GM21360 (cell line): ENCODE results near the gene GPRC5D.

ENCODE experiments used
- ATAC-seq: cut with Tn5 transposase; IDR thresholded peaks from one replicate; pipeline ENCODE4 v1.9.1; 2021; ENCODE audit warnings: mild to moderate bottlenecking, moderate library complexity; ENCODE audit not compliant: unreplicated experiment

The GPRC5D gene

GRCh38 chr12:12952036-12952435 lies at the start of gene GPRC5D:
GPRC5D (minus strand) TSS chr12:12952170; CDS start chr12:12950384, 1,786 bp downstream.
- no peak for ATAC-seq

- no peak for ATAC-seq
These were observed 49.7 kb upstream of the GPRC5D start for GRCh38 chr12:13001775-13002040.

- no peak for ATAC-seq
These were observed 49.2 kb upstream of the GPRC5D start for GRCh38 chr12:13000925-13001774.

- peak; percentile 24 for ATAC-seq
These were observed 48.6 kb upstream of the GPRC5D start for GRCh38 chr12:13000616-13000924.

- peak; percentile 83 for ATAC-seq
These were observed 48.1 kb upstream of the GPRC5D start, which contains the start of gene HEBP1 for GRCh38 chr12:12999959-13000615. HEBP1 (minus strand) TSS chr12:13000265; CDS start chr12:13000114, 151 bp downstream.

- no peak for ATAC-seq
These were observed 47.4 kb upstream of the GPRC5D start for GRCh38 chr12:12999271-12999958.

- ATAC-seq, result no peak
These were observed 46.3 kb upstream of the GPRC5D start for GRCh38 chr12:12998248-12998647.

- ATAC-seq, result no peak
These were observed 45.8 kb upstream of the GPRC5D start for GRCh38 chr12:12997734-12998133.

GRCh38 chr12:12997156-12997555 lies 45.2 kb upstream of the GPRC5D start:
- no peak for ATAC-seq

GRCh38 chr12:12996209-12996608 lies 44.2 kb upstream of the GPRC5D start:
- no peak for ATAC-seq

- no peak for ATAC-seq
These were observed 43.1 kb upstream of the GPRC5D start for GRCh38 chr12:12995088-12995487.

- no peak for ATAC-seq
These were observed 41.4 kb upstream of the GPRC5D start for GRCh38 chr12:12993367-12993766.

GRCh38 chr12:12992418-12993130 lies 40.6 kb upstream of the GPRC5D start:
- ATAC-seq, result no peak

- no peak for ATAC-seq
These were observed 38.9 kb upstream of the GPRC5D start for GRCh38 chr12:12990700-12991468.

GRCh38 chr12:12987421-12987820 lies 35.5 kb upstream of the GPRC5D start:
- no peak for ATAC-seq

- ATAC-seq, result no peak
These were observed 34.9 kb upstream of the GPRC5D start for GRCh38 chr12:12986775-12987331.

GRCh38 chr12:12985817-12986408 lies 33.9 kb upstream of the GPRC5D start:
- ATAC-seq, result no peak

- ATAC-seq, result no peak
These were observed 32.2 kb upstream of the GPRC5D start for GRCh38 chr12:12984149-12984548.

GRCh38 chr12:12983420-12984035 lies 31.6 kb upstream of the GPRC5D start:
- ATAC-seq, result no peak
